ENCODE measurements around the gene KLK15.

Gene KLK15, protein sequence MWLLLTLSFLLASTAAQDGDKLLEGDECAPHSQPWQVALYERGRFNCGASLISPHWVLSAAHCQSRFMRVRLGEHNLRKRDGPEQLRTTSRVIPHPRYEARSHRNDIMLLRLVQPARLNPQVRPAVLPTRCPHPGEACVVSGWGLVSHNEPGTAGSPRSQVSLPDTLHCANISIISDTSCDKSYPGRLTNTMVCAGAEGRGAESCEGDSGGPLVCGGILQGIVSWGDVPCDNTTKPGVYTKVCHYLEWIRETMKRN

DNA sequence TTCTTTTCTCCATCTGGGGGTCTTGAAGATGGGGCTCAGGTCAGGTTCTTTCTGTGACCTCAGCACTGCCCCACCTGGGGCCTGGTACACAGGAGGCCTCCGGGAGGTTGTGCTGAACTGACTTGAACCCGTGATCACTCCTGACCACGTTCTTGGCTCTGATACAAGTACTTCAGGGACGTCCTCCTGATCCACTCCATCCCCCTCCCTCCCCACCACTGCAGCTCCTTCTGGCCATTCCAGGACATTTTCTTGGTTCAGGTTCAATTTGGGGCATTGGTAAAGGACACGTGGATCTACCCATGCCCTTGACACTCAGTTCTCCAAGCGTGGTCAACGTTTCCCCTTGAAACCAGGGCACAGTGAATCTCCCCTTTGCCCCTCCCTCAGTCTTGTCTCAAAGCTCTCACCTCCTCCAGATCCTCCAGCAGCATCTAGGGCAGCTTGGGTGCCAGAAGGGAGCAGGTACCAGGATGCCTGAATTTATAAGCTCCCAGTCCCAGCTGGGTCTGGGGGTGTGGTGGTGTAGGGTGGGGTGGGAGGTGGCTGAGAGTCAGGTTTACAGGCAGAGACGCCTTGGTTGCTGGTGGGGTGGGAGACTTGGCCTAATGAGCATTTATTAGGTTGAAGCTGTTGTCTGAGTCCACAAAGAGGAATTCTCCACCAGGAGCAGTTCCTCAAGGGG is at the start of gene KLK15:
Gene KLK15 (minus strand): TSS at position 458 of the 685 bp plus-strand sequence. CDS start 2,082 bp downstream, outside the sequence.
- Histone ChIP-seq H3K4me1 (ENCODE audit: insufficient read depth, low read length) (no peaks in the 10 kb centered on the region), H3K4me3 (ENCODE audit: low read length) (no peak within 1 kb of the TSS), H3K9me3 (ENCODE audit: low read length) (no peaks in the 10 kb centered on the region), H2AFZ (ENCODE audit: low read depth, low read length) (no peak within 1 kb of the TSS), H3K36me3 (ENCODE audit: insufficient read depth, low read length) (no peaks in the 10 kb centered on the region), H3K27me3 (ENCODE audit: insufficient read depth, low read length) (peaks cover 22% of the 10 kb centered on the region)

DNA sequence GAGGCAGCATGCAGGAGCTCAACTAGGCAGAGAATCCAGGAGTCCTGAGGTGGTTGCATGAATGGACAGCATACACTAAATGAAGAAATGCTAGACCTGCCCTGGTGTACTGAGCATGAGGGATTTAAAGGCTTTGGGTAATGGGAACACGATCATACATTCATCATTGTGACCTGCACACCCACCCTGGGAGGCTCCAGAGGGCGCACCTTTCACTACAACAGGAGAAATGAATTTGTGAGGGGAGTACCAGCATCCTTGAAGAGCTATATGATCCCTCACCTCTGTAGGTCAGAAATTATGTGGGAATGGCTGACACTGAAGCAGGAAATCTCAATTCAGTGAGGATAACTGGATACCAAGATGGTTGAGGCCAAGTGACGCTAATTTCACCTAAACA is 48.8 kb upstream of the KLK15 start:
- no peaks in the 10 kb centered on the region for H3K9me3 ChIP-seq (ENCODE audit: low read length)
- no peaks in the 10 kb centered on the region for H3K36me3 ChIP-seq (ENCODE audit: insufficient read depth, low read length)
- H3K4me1 ChIP-seq (ENCODE audit: insufficient read depth, low read length) = no peaks in the 10 kb centered on the region
- no peak overlapping the region for H3K4me3 ChIP-seq (ENCODE audit: low read length)
- H3K27me3 ChIP-seq (ENCODE audit: insufficient read depth, low read length) = peaks cover 15% of the 10 kb centered on the region
- H2AFZ ChIP-seq (ENCODE audit: low read depth, low read length) = no peak overlapping the region

DNA sequence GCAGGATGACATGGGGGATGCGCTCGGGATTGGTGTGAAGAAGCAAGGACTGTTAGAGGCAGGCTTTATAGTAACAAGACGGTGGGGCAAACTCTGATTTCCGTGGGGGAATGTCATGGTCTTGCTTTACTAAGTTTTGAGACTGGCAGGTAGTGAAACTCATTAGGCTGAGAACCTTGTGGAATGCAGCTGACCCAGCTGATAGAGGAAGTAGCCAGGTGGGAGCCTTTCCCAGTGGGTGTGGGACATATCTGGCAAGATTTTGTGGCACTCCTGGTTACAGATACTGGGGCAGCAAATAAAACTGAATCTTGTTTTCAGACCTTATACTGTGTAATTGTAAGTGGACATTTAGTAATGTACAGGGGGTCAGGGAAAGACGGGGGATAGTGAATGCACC is 46.9 kb upstream of the KLK15 start:
- H3K36me3 ChIP-seq (ENCODE audit: insufficient read depth, low read length) = no peaks in the 10 kb centered on the region
- H2AFZ ChIP-seq (ENCODE audit: low read depth, low read length) = no peak overlapping the region
- H3K4me1 ChIP-seq (ENCODE audit: insufficient read depth, low read length) = no peaks in the 10 kb centered on the region
- H3K27me3 ChIP-seq (ENCODE audit: insufficient read depth, low read length) = peaks cover 30% of the 10 kb centered on the region
- no peak overlapping the region for H3K4me3 ChIP-seq (ENCODE audit: low read length)
- no peaks in the 10 kb centered on the region for H3K9me3 ChIP-seq (ENCODE audit: low read length)

DNA sequence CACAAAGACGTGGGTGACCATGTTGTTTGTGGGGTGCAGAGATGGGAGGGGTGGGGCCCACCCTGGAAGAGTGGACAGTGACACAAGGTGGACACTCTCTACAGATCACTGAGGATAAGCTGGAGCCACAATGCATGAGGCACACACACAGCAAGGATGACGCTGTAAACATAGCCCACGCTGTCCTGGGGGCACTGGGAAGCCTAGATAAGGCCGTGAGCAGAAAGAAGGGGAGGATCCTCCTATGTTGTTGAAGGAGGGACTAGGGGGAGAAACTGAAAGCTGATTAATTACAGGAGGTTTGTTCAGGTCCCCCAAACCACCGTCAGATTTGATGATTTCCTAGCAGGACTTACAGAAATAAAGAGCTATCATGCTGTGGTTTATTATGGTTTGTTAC is 45.5 kb upstream of the KLK15 start:
- Histone ChIP-seq H3K9me3 (ENCODE audit: low read length) (no peaks in the 10 kb centered on the region), H3K4me3 (ENCODE audit: low read length) (no peak overlapping the region), H3K4me1 (ENCODE audit: insufficient read depth, low read length) (no peaks in the 10 kb centered on the region), H3K36me3 (ENCODE audit: insufficient read depth, low read length) (no peaks in the 10 kb centered on the region), H3K27me3 (ENCODE audit: insufficient read depth, low read length) (peaks cover 40% of the 10 kb centered on the region), H2AFZ (ENCODE audit: low read depth, low read length) (no peak overlapping the region)

DNA sequence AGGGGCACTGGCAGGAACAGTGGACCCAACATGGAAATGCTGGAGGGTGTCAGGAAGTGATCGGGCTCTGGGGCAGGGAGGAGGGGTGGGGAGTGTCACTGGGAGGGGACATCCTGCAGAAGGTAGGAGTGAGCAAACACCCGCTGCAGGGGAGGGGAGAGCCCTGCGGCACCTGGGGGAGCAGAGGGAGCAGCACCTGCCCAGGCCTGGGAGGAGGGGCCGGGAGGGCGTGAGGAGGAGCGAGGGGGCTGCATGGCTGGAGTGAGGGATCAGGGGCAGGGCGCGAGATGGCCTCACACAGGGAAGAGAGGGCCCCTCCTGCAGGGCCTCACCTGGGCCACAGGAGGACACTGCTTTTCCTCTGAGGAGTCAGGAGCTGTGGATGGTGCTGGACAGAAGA is 44.0 kb upstream of the KLK15 start:
- Histone ChIP-seq H2AFZ (ENCODE audit: low read depth, low read length) (no peak overlapping the region), H3K36me3 (ENCODE audit: insufficient read depth, low read length) (no peaks in the 10 kb centered on the region), H3K9me3 (ENCODE audit: low read length) (no peaks in the 10 kb centered on the region), H3K4me3 (ENCODE audit: low read length) (no peak overlapping the region), H3K4me1 (ENCODE audit: insufficient read depth, low read length) (no peaks in the 10 kb centered on the region), H3K27me3 (ENCODE audit: insufficient read depth, low read length) (peaks cover 45% of the 10 kb centered on the region)

DNA sequence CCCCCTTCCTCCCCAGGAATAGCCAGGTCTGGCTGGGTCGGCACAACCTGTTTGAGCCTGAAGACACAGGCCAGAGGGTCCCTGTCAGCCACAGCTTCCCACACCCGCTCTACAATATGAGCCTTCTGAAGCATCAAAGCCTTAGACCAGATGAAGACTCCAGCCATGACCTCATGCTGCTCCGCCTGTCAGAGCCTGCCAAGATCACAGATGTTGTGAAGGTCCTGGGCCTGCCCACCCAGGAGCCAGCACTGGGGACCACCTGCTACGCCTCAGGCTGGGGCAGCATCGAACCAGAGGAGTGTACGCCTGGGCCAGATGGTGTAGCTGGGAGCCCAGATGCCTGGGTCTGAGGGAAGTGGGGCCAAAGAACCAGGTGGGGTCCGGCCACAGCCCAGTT is 43.1 kb upstream of the KLK15 start:
- no peak overlapping the region for H3K4me3 ChIP-seq (ENCODE audit: low read length)

DNA sequence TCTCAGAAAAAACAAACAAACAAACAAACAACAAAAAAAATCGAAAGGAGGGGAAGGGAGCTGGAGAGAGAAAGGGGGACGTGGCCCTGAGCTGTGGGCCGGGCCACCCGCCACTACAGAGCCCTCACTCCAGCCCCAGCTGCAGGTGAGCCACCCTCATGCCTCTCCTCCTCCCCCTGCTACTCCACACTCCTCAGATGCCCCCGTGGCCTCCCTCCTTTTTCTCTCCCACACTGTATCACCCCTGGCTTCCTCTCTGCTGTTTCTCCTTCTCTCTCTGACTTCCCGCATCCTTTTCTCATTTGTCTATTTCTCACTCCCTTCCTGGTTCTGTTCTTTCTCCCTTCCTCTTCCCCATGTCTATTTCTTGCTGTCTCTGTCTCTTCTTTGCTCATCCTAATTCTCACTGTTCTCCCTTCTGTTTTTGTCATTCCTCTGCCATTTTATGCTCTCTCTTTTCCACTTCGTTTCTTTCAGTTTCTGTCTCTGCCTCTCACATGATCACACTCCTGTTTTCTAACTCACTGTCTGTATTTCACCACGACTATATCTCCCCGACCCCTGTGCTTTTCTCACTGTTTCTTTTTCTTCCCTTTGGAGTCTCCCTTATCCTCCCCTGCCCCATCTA is 42.5 kb upstream of the KLK15 start:
- no peak overlapping the region for H3K4me3 ChIP-seq (ENCODE audit: low read length)
- peaks cover 42% of the 10 kb centered on the region for H3K27me3 ChIP-seq (ENCODE audit: insufficient read depth, low read length)
- H2AFZ ChIP-seq (ENCODE audit: low read depth, low read length) = no peak overlapping the region
- H3K9me3 ChIP-seq (ENCODE audit: low read length) = no peaks in the 10 kb centered on the region
- no peaks in the 10 kb centered on the region for H3K4me1 ChIP-seq (ENCODE audit: insufficient read depth, low read length)
- H3K36me3 ChIP-seq (ENCODE audit: insufficient read depth, low read length) = no peaks in the 10 kb centered on the region

More for the DNA sequence above, 43.1 kb upstream of the KLK15 start:
- H3K27me3 ChIP-seq (ENCODE audit: insufficient read depth, low read length) = peaks cover 40% of the 10 kb centered on the region
- H2AFZ ChIP-seq (ENCODE audit: low read depth, low read length) = no peak overlapping the region
- H3K4me1 ChIP-seq (ENCODE audit: insufficient read depth, low read length) = no peaks in the 10 kb centered on the region
- H3K36me3 ChIP-seq (ENCODE audit: insufficient read depth, low read length) = no peaks in the 10 kb centered on the region
- no peaks in the 10 kb centered on the region for H3K9me3 ChIP-seq (ENCODE audit: low read length)

DNA sequence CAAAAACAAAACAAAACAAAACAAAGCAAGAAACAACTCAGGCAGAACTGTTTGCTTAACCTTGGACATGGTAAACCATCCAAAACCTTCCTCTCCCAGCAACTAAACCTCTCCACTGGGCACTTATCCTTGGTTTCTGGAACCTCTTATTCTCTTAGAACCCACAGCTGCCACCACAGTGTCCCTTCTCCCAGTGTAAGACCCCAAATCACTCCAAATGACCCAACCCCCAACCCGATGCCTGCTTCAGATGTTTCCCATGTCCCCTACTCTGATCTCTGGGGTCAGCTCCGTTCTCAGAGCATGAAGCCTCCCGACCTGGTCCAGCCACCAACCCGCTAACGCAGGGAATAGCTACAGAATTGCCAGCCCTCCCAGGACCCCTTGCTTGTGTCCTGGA is 40.8 kb upstream of the KLK15 start:
- peaks cover 51% of the 10 kb centered on the region for H3K27me3 ChIP-seq (ENCODE audit: insufficient read depth, low read length)
- H3K4me1 ChIP-seq (ENCODE audit: insufficient read depth, low read length) = no peaks in the 10 kb centered on the region
- H3K9me3 ChIP-seq (ENCODE audit: low read length) = no peaks in the 10 kb centered on the region
- no peaks in the 10 kb centered on the region for H3K36me3 ChIP-seq (ENCODE audit: insufficient read depth, low read length)
- H3K4me3 ChIP-seq (ENCODE audit: low read length) = no peak overlapping the region
- no peak overlapping the region for H2AFZ ChIP-seq (ENCODE audit: low read depth, low read length)

DNA sequence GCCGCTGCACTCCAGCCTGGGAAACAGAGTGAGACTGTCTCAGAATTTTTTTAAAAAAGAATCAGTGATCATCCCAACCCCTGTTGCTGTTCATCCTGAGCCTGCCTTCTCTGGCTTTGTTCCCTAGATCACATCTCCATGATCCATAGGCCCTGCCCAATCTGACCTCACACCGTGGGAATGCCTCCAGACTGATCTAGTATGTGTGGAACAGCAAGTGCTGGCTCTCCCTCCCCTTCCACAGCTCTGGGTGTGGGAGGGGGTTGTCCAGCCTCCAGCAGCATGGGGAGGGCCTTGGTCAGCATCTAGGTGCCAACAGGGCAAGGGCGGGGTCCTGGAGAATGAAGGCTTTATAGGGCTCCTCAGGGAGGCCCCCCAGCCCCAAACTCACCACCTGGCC is 39.7 kb upstream of the KLK15 start, which contains the start of gene KLK2:
Gene KLK2 (plus strand): TSS at position 384 of the 400 bp plus-strand sequence. CDS start 35 bp downstream, outside the sequence.
- Histone ChIP-seq H3K36me3 (ENCODE audit: insufficient read depth, low read length) (no peaks in the 10 kb centered on the region), H3K4me1 (ENCODE audit: insufficient read depth, low read length) (no peaks in the 10 kb centered on the region), H2AFZ (ENCODE audit: low read depth, low read length) (no peak within 1 kb of the TSS), H3K4me3 (ENCODE audit: low read length) (no peak within 1 kb of the TSS), H3K27me3 (ENCODE audit: insufficient read depth, low read length) (peaks cover 49% of the 10 kb centered on the region), H3K9me3 (ENCODE audit: low read length) (no peaks in the 10 kb centered on the region)

DNA sequence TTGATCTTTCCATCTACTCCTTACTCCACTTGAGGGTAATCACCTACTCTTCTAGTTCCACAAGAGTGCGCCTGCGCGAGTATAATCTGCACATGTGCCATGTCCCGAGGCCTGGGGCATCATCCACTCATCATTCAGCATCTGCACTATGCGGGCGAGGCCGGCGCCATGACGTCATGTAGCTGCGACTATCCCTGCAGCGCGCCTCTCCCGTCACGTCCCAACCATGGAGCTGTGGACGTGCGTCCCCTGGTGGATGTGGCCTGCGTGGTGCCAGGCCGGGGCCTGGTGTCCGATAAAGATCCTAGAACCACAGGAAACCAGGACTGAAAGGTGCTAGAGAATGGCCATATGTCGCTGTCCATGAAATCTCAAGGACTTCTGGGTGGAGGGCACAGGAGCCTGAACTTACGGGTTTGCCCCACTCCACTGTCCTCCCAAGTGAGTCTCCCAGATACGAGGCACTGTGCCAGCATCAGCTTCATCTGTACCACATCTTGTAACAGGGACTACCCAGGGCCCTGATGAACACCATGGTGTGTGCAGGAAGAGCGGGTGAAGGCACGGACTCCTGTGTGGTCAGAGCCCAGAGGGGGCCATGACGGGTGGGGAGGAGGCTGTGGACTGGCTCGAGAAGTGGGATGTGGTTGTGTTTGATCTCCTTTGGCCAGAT is 37.2 kb upstream of the KLK15 start:
- H2AFZ ChIP-seq (ENCODE audit: low read depth, low read length) = no peak overlapping the region
- H3K9me3 ChIP-seq (ENCODE audit: low read length) = no peaks in the 10 kb centered on the region
- H3K4me1 ChIP-seq (ENCODE audit: insufficient read depth, low read length) = no peaks in the 10 kb centered on the region
- H3K4me3 ChIP-seq (ENCODE audit: low read length) = no peak overlapping the region
- no peaks in the 10 kb centered on the region for H3K36me3 ChIP-seq (ENCODE audit: insufficient read depth, low read length)
- H3K27me3 ChIP-seq (ENCODE audit: insufficient read depth, low read length) = peaks cover 34% of the 10 kb centered on the region

DNA sequence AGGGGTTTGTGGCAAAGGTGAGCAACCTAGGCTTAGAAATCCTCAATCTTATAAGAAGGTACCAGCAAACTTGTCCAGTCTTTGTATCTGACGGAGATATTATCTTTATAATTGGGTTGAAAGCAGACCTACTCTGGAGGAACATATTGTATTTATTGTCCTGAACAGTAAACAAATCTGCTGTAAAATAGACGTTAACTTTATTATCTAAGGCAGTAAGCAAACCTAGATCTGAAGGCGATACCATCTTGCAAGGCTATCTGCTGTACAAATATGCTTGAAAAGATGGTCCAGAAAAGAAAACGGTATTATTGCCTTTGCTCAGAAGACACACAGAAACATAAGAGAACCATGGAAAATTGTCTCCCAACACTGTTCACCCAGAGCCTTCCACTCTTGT is 36.1 kb upstream of the KLK15 start:
- no peaks in the 10 kb centered on the region for H3K36me3 ChIP-seq (ENCODE audit: insufficient read depth, low read length)
- no peaks in the 10 kb centered on the region for H3K9me3 ChIP-seq (ENCODE audit: low read length)
- H3K4me3 ChIP-seq (ENCODE audit: low read length) = no peak overlapping the region
- H3K4me1 ChIP-seq (ENCODE audit: insufficient read depth, low read length) = no peaks in the 10 kb centered on the region
- H3K27me3 ChIP-seq (ENCODE audit: insufficient read depth, low read length) = peaks cover 25% of the 10 kb centered on the region
- no peak overlapping the region for H2AFZ ChIP-seq (ENCODE audit: low read depth, low read length)

DNA sequence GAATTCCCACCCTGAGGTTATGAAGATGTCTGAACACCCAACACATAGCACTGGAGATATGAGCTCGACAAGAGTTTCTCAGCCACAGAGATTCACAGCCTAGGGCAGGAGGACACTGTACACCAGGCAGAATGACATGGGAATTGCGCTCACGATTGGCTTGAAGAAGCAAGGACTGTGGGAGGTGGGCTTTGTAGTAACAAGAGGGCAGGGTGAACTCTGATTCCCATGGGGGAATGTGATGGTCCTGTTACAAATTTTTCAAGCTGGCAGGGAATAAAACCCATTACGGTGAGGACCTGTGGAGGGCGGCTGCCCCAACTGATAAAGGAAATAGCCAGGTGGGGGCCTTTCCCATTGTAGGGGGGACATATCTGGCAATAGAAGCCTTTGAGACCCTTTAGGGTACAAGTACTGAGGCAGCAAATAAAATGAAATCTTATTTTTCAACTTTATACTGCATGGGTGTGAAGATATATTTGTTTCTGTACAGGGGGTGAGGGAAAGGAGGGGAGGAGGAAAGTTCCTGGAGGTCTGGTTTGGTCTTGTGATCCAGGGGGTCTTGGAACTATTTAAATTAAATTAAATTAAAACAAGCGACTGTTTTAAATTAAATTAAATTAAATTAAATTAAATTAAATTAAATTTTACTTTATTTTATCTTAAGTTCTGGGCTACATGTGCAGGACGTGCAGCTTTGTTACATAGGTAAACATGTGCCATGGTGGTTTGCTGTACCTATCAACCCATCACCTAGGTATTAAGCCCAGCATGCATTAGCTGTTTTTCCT is 28.3 kb upstream of the KLK15 start:
- Histone ChIP-seq H3K9me3 (ENCODE audit: low read length) (no peaks in the 10 kb centered on the region), H3K4me1 (ENCODE audit: insufficient read depth, low read length) (no peaks in the 10 kb centered on the region), H2AFZ (ENCODE audit: low read depth, low read length) (no peak overlapping the region), H3K36me3 (ENCODE audit: insufficient read depth, low read length) (no peaks in the 10 kb centered on the region), H3K27me3 (ENCODE audit: insufficient read depth, low read length) (peaks cover 48% of the 10 kb centered on the region), H3K4me3 (ENCODE audit: low read length) (no peak overlapping the region)
